WTC11 (cell line): ENCODE results near the gene SNX3. TPM values are rescaled to one million over a fixed set of nuclear protein-coding genes. Genes with fewer than 3 reads are reported as not detected.
A peak's percentile ranks its signal among the peaks of the same experiment; 100 is the strongest.

Source experiments
- ATAC-seq: fragments of 200-7000 bp; cut with Tn5 transposase; 2 replicates; pipeline ENCODE4 v1.10.0; 2021; ENCODE audit warnings: mild to moderate bottlenecking, moderate library complexity
- CTCF ChIA-PET: fragments of 300-600 bp; sonication (Branson Sonifier 250); formaldehyde crosslinking; loops from one replicate; lab custom pipeline; 2021; ENCODE audit warnings: antibody characterized with exemption; lab: Charles Lee
- POLR2A ChIA-PET: fragments of 350-600 bp; sonication (Branson Sonifier 250); formaldehyde crosslinking; loops from one replicate; lab custom pipeline; 2021; ENCODE audit warnings: antibody characterized with exemption; lab: Charles Lee
- DNase-seq: peaks from one replicate; pipeline ENCODE4 v3.0.0; 2021; ENCODE audit warnings: low spot score
- H3K27ac Mint-ChIP-seq: 2 replicates; pipeline ENCODE4 v1.8.0; 2021; ENCODE audit warnings: mixed read lengths
- H3K27me3 Mint-ChIP-seq: 2 replicates; pipeline ENCODE4 v1.8.0; 2021; ENCODE audit warnings: low read depth, mild to moderate bottlenecking, moderate library complexity, mixed read lengths
- H3K36me3 Mint-ChIP-seq: 2 replicates; pipeline ENCODE4 v1.8.0; 2021; ENCODE audit warnings: mixed read lengths
- H3K4me1 Mint-ChIP-seq: 2 replicates; pipeline ENCODE4 v1.8.0; 2022; ENCODE audit warnings: mixed read lengths
- H3K4me3 Mint-ChIP-seq: 2 replicates; pipeline ENCODE4 v1.8.0; 2021; ENCODE audit warnings: mild to moderate bottlenecking, moderate library complexity, mixed read lengths
- H3K9me3 Mint-ChIP-seq: 2 replicates; pipeline ENCODE4 v1.8.0; 2021; ENCODE audit warnings: mixed read lengths
- FOXP1 ChIP-seq: sonication (generic); formaldehyde crosslinking; IDR thresholded peaks from 2 replicates; pipeline ENCODE4 v1.8.0; 2022; ENCODE audit warnings: missing genetic modification reagents, mild to moderate bottlenecking, moderate library complexity, borderline replicate concordance
- KAT7 ChIP-seq: sonication (generic); formaldehyde crosslinking; IDR thresholded peaks from 2 replicates; pipeline ENCODE4 v1.8.1; 2023; ENCODE audit warnings: missing genetic modification reagents, mild to moderate bottlenecking, borderline replicate concordance
- NFYB ChIP-seq: sonication (generic); formaldehyde crosslinking; conservative IDR thresholded peaks from 2 replicates; pipeline ENCODE4 v1.8.0; 2022; ENCODE audit warnings: low read depth, missing genetic modification reagents
- RELA ChIP-seq: sonication (generic); formaldehyde crosslinking; IDR thresholded peaks from 2 replicates; pipeline ENCODE4 v1.8.1; 2022; ENCODE audit warnings: missing genetic modification reagents, mild to moderate bottlenecking, borderline replicate concordance
- SP1 ChIP-seq: sonication (generic); formaldehyde crosslinking; conservative IDR thresholded peaks from 2 replicates; pipeline ENCODE4 v1.8.1; 2022; ENCODE audit warnings: missing genetic modification reagents
- ZMAT4 ChIP-seq: fragments of 250-450 bp; sonication (Bioruptor Pico); IDR thresholded peaks from 2 replicates; pipeline ENCODE4 v1.9.0; 2021; ENCODE audit warnings: mild to moderate bottlenecking
- total RNA-seq: library from RNA; stranded (reverse); gene quantifications from 3 replicates; pipeline ENCODE4 v1.2.3, GENCODE V29; 2021
- TF ChIP-seq, protein P1 (sequence below): sonication (generic); formaldehyde crosslinking; IDR thresholded peaks from 2 replicates; pipeline ENCODE4 v1.8.0; 2022; ENCODE audit warnings: mild to moderate bottlenecking, missing genetic modification reagents
- TF ChIP-seq, protein P2 (sequence below): sonication (generic); formaldehyde crosslinking; IDR thresholded peaks from 2 replicates; pipeline ENCODE4 v1.8.1; 2022; ENCODE audit warnings: low read depth, missing genetic modification reagents, borderline replicate concordance
- TF ChIP-seq, protein P3 (sequence below): fragments of 250-450 bp; sonication (Bioruptor Pico); IDR thresholded peaks from 2 replicates; pipeline ENCODE4 v1.9.0; 2021; ENCODE audit warnings: mild to moderate bottlenecking, borderline replicate concordance
- TF ChIP-seq, protein P4 (sequence below): sonication (generic); formaldehyde crosslinking; IDR thresholded peaks from 2 replicates; pipeline ENCODE4 v1.8.0; 2022; ENCODE audit warnings: missing genetic modification reagents

SNX3 gene
- total RNA-seq, 1 experiment from 2014 or later, result 66.1 TPM

DNA sequence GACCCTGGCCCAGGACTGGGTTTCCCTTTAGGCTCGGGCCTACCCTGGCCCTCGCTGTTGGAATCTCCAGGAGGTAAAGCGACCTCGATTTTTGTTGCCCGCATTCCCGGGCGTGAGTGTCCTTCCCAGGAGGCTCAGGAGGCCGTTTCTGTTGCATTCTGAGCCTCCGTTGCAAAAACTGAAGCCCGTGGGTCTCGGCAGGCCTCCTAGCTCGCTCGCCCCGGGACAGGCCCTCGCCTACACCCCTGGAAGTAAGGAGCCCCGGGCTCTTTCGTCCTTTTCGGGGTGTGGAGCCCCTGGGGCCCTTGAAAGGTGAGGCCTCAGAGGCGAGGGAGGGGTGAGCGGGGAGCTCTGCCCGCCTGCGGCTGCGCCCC lies 92.8 kb downstream of the SNX3 start (continued):
- TF ChIP-seq RELA (no peak), NFYB (CRISPR knock-in tag) (no peak)
- TF ChIP-seq, protein P1, sequence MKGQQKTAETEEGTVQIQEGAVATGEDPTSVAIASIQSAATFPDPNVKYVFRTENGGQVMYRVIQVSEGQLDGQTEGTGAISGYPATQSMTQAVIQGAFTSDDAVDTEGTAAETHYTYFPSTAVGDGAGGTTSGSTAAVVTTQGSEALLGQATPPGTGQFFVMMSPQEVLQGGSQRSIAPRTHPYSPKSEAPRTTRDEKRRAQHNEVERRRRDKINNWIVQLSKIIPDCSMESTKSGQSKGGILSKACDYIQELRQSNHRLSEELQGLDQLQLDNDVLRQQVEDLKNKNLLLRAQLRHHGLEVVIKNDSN (CRISPR knock-in tag), result no peak
- TF ChIP-seq, protein P2, sequence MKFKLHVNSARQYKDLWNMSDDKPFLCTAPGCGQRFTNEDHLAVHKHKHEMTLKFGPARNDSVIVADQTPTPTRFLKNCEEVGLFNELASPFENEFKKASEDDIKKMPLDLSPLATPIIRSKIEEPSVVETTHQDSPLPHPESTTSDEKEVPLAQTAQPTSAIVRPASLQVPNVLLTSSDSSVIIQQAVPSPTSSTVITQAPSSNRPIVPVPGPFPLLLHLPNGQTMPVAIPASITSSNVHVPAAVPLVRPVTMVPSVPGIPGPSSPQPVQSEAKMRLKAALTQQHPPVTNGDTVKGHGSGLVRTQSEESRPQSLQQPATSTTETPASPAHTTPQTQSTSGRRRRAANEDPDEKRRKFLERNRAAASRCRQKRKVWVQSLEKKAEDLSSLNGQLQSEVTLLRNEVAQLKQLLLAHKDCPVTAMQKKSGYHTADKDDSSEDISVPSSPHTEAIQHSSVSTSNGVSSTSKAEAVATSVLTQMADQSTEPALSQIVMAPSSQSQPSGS (CRISPR knock-in tag), result no peak
- TF ChIP-seq, protein P3, sequence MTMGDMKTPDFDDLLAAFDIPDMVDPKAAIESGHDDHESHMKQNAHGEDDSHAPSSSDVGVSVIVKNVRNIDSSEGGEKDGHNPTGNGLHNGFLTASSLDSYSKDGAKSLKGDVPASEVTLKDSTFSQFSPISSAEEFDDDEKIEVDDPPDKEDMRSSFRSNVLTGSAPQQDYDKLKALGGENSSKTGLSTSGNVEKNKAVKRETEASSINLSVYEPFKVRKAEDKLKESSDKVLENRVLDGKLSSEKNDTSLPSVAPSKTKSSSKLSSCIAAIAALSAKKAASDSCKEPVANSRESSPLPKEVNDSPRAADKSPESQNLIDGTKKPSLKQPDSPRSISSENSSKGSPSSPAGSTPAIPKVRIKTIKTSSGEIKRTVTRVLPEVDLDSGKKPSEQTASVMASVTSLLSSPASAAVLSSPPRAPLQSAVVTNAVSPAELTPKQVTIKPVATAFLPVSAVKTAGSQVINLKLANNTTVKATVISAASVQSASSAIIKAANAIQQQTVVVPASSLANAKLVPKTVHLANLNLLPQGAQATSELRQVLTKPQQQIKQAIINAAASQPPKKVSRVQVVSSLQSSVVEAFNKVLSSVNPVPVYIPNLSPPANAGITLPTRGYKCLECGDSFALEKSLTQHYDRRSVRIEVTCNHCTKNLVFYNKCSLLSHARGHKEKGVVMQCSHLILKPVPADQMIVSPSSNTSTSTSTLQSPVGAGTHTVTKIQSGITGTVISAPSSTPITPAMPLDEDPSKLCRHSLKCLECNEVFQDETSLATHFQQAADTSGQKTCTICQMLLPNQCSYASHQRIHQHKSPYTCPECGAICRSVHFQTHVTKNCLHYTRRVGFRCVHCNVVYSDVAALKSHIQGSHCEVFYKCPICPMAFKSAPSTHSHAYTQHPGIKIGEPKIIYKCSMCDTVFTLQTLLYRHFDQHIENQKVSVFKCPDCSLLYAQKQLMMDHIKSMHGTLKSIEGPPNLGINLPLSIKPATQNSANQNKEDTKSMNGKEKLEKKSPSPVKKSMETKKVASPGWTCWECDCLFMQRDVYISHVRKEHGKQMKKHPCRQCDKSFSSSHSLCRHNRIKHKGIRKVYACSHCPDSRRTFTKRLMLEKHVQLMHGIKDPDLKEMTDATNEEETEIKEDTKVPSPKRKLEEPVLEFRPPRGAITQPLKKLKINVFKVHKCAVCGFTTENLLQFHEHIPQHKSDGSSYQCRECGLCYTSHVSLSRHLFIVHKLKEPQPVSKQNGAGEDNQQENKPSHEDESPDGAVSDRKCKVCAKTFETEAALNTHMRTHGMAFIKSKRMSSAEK (CRISPR knock-in tag), result no peak

DNA sequence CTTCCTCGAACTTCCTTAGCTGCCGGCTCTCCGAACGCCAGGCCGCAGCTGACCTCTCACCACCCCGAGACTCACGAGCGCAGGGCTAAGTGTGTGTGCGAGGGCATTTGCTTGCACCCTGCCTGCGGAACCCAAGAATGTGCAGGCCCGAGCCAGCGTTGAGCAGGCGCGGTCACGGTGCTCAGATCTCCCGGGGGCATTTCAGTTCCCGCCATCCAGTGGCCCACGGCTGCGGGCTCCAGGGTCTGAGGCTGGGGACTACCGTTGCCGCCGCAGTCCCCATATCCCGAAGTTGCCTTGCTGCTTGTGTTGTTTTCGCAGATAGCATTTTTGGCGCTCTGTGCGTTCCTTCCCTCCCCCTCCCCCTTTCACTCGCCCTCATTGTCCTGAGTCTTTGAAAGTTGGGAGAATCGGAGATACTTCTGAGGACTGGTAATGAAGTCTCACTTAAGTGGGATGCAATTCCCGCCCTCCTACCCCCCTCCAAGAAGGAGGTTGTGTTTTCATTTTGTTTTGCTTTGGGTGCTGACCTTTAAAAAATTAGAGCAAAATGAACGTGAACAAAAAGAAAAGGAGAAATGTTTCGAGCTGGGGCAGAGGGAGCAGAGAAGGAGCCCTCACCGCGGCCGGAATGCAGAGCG lies 93.3 kb downstream of the SNX3 start:
- ATAC-seq (peak; percentile 2), DNase-seq (peak; percentile 62)
- H3K27me3 Mint-ChIP-seq, result peaks cover 100% of the 10 kb centered on the region
- H3K4me3 Mint-ChIP-seq, result peak overlapping the region; percentile 59
- H3K4me1 Mint-ChIP-seq, result peaks cover 63% of the 10 kb centered on the region
- H3K36me3 Mint-ChIP-seq, result 0 out of 2 replicates have a peak, but pooled peaks cover 3% of the 10 kb centered on the region
- no peak overlapping the region for H3K27ac Mint-ChIP-seq
- ChIA-PET POLR2A (no interaction called here), CTCF (interaction anchor here (1.2 to 7.3 kb wide), 6 partner anchors 8 to 54 kb away, joined by 3 to 42 read pairs (median 6); no protein-coding TSS in a partner anchor)
- TF ChIP-seq FOXP1 (peak; percentile 41; the same call in 1 of the 2 replicates), RELA (no peak), SP1 (CRISPR knock-in tag) (0 out of 2 replicates have a peak, but pooled peaks have one; percentile 27), KAT7 (CRISPR knock-in tag) (0 out of 2 replicates have a peak, but pooled peaks have one; percentile 25), ZMAT4 (CRISPR knock-in tag) (no peak)
- TF ChIP-seq, protein P4, sequence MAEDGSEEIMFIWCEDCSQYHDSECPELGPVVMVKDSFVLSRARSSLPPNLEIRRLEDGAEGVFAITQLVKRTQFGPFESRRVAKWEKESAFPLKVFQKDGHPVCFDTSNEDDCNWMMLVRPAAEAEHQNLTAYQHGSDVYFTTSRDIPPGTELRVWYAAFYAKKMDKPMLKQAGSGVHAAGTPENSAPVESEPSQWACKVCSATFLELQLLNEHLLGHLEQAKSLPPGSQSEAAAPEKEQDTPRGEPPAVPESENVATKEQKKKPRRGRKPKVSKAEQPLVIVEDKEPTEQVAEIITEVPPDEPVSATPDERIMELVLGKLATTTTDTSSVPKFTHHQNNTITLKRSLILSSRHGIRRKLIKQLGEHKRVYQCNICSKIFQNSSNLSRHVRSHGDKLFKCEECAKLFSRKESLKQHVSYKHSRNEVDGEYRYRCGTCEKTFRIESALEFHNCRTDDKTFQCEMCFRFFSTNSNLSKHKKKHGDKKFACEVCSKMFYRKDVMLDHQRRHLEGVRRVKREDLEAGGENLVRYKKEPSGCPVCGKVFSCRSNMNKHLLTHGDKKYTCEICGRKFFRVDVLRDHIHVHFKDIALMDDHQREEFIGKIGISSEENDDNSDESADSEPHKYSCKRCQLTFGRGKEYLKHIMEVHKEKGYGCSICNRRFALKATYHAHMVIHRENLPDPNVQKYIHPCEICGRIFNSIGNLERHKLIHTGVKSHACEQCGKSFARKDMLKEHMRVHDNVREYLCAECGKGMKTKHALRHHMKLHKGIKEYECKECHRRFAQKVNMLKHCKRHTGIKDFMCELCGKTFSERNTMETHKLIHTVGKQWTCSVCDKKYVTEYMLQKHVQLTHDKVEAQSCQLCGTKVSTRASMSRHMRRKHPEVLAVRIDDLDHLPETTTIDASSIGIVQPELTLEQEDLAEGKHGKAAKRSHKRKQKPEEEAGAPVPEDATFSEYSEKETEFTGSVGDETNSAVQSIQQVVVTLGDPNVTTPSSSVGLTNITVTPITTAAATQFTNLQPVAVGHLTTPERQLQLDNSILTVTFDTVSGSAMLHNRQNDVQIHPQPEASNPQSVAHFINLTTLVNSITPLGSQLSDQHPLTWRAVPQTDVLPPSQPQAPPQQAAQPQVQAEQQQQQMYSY (CRISPR knock-in tag), result peak; percentile 27; the same call in 1 of the 2 replicates
- no peaks in the 10 kb centered on the region for H3K9me3 Mint-ChIP-seq
